Measurements from ENCODE around the gene RAB3B.

Gene RAB3B, protein sequence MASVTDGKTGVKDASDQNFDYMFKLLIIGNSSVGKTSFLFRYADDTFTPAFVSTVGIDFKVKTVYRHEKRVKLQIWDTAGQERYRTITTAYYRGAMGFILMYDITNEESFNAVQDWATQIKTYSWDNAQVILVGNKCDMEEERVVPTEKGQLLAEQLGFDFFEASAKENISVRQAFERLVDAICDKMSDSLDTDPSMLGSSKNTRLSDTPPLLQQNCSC

DNA sequence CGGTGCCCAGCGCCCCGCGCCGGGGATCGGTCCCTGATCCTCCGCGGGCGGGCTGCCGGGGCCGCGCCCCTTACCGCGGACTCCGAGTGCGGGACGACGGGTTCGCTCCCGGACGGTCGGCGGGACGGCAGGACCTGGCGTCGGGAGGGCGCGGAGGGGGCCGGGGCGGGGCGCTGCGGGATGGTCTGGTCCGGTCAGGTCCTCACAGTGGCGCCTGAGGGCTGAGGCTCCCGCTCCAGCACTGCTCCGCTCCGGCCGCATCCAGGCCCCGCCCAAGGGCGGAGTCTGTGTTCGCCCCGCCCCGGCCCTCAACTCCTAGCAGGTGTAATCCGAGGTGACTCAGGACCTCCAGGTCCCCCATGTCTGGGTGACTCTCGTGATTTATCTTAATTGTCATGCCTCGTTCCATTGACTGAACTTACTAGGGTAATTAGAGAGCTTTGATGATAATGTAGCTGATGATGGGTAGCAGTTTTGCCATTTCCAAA is at the start of gene RAB3B:
Gene RAB3B (minus strand): TSS at position 223 of the 488 bp plus-strand sequence. CDS start 13,583 bp downstream, outside the sequence.
- DNase-seq (ENCODE audit: low spot score): peak; percentile 86
- in situ Hi-C loops (cut with MboI; ENCODE audit: low sequenced_read_pairs, unreplicated experiment): loop anchor here (25.0 kb wide), 1 partner anchor 97 kb away; no protein-coding TSS in a partner anchor
- TF ChIP-seq CTCF (IDR thresholded peaks at IDR 0.05; ENCODE audit: borderline replicate concordance, control extremely low read depth, extremely low read depth, insufficient read depth, missing control alignments): no peak

DNA sequence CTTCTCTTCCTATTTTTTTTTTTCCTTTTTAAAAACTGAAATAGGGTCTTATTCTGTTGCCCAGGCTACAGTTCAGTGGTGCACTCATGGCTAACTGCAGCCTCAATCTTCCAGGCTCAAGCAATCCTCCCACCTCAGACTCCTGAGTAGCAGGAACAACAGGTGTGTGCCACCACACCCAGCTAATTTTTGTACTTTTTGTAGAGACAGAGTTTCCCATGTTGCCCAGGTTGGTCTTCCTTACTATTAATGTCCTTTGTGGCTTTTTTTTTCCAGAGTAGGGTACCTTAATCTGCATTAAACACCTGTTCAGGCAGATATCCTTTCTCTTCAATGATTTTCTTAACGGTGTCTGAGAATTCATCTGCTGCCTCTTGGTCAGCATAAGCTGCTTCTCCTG is 47.4 kb upstream of the RAB3B start:
- TF ChIP-seq CTCF (IDR thresholded peaks at IDR 0.05; ENCODE audit: borderline replicate concordance, control extremely low read depth, extremely low read depth, insufficient read depth, missing control alignments): no peak
- in situ Hi-C loops (cut with MboI; ENCODE audit: low sequenced_read_pairs, unreplicated experiment): no loop called here
- no peak for DNase-seq (ENCODE audit: low spot score)

GRCh38 chr1:52037402-52037814 is 46.9 kb upstream of the RAB3B start:
- in situ Hi-C loops (cut with MboI; ENCODE audit: low sequenced_read_pairs, unreplicated experiment): no loop called here

GRCh38 chr1:52034050-52034384 is 43.5 kb upstream of the RAB3B start:
- DNase-seq (ENCODE audit: low spot score): no peak
- no peak for TF ChIP-seq CTCF (IDR thresholded peaks at IDR 0.05; ENCODE audit: borderline replicate concordance, control extremely low read depth, extremely low read depth, insufficient read depth, missing control alignments)
- in situ Hi-C loops (cut with MboI; ENCODE audit: low sequenced_read_pairs, unreplicated experiment): no loop called here

More at GRCh38 chr1:52037402-52037814, 46.9 kb upstream of the RAB3B start:
- no peak for TF ChIP-seq CTCF (IDR thresholded peaks at IDR 0.05; ENCODE audit: borderline replicate concordance, control extremely low read depth, extremely low read depth, insufficient read depth, missing control alignments)
- DNase-seq (ENCODE audit: low spot score): no peak

GRCh38 chr1:52033190-52034049 is 42.9 kb upstream of the RAB3B start, which contains the start of gene KTI12:
Gene KTI12 (minus strand): TSS chr1:52033810. CDS start chr1:52033761, 49 bp downstream.
- in situ Hi-C loops (cut with MboI; ENCODE audit: low sequenced_read_pairs, unreplicated experiment): no loop called here
- no peak for TF ChIP-seq CTCF (IDR thresholded peaks at IDR 0.05; ENCODE audit: borderline replicate concordance, control extremely low read depth, extremely low read depth, insufficient read depth, missing control alignments)
- DNase-seq (ENCODE audit: low spot score): peak; percentile 92

DNA sequence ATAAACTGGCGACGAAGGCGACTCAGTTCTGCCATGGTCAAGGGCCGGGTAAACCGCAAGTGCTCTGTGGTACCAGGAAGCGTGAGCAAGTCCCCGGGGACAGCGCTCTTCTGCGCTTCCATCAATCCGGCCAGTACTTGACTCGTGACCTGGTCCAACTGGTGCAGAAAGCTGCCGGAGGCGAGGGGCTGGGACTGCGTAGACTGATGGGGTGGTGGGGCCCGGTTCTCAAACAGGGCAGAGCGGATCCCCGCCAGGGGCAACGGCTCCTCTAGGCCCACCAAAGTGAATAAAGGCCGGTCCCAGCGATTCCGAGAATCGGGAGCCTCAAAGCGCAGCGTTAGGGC is 42.3 kb upstream of the RAB3B start:
- no peak for TF ChIP-seq CTCF (IDR thresholded peaks at IDR 0.05; ENCODE audit: borderline replicate concordance, control extremely low read depth, extremely low read depth, insufficient read depth, missing control alignments)
- in situ Hi-C loops (cut with MboI; ENCODE audit: low sequenced_read_pairs, unreplicated experiment): no loop called here
- DNase-seq (ENCODE audit: low spot score): peak; percentile 42
